Fibroblast of skin of right biceps (primary cell): ENCODE measurements around the gene ADCY3.

Source experiments
- DNase-seq: peaks from one replicate; pipeline ENCODE4 v3.0.0-alpha.2; 2013

Gene ADCY3

GRCh38 chr2:24827321-24828237 lies 92.5 kb downstream of the ADCY3 start:
- peak; percentile 81 for DNase-seq

GRCh38 chr2:24826773-24827145 lies 93.3 kb downstream of the ADCY3 start:
- no peak for DNase-seq

- DNase-seq, result peak; percentile 36
These were observed 93.9 kb downstream of the ADCY3 start for GRCh38 chr2:24825883-24826772.

DNA sequence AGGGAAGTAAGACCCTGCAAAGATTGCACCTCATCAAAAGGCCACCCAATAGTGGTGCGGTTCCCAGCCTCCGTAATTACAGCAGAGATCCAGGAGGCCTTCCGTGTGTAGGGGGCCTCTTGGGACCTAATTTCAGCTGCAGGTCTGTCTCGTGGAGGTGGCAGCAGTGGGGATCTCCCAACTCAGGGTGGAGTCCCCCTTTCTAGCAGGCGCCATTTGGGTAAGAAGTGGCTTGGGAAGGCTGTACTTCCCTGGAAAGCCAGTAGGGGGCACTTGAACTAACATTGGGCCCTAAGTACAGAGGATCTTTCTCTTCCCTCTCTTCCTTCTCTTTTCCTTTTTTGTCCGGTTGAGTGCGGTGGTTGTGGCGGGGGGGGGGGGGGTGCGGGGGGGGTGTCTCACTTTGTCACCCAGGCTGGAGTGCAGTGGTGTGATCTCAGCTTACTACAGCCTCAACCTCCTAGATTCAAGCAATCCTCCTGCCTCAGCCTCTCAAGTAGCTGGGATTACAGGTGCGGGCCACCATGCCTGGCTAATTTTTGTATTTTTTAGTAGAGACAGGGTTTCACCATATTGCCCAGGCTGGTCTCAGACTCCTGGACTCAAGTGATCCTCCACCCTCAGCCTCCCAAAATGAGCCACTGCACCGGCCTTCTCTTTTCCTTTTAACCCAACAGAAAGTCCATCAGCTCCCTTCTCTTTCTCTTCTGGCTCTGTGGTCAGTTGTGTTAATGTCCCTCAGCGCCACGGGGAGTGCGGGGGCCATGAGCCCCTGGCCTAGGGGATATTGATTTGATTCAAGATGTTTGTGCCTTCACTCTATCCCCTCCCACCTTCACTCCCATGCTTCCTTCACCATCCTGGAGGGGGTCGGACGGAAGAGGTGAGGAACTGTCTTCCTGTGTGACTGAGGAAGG lies 94.8 kb downstream of the ADCY3 start:
- no peak for DNase-seq

- no peak for DNase-seq
These were observed 95.9 kb downstream of the ADCY3 start for GRCh38 chr2:24824071-24824588.

- DNase-seq, result no peak
These were observed 97.9 kb downstream of the ADCY3 start for GRCh38 chr2:24822049-24822706.

- no peak for DNase-seq
These were observed 98.6 kb downstream of the ADCY3 start for GRCh38 chr2:24821433-24821891.

DNA sequence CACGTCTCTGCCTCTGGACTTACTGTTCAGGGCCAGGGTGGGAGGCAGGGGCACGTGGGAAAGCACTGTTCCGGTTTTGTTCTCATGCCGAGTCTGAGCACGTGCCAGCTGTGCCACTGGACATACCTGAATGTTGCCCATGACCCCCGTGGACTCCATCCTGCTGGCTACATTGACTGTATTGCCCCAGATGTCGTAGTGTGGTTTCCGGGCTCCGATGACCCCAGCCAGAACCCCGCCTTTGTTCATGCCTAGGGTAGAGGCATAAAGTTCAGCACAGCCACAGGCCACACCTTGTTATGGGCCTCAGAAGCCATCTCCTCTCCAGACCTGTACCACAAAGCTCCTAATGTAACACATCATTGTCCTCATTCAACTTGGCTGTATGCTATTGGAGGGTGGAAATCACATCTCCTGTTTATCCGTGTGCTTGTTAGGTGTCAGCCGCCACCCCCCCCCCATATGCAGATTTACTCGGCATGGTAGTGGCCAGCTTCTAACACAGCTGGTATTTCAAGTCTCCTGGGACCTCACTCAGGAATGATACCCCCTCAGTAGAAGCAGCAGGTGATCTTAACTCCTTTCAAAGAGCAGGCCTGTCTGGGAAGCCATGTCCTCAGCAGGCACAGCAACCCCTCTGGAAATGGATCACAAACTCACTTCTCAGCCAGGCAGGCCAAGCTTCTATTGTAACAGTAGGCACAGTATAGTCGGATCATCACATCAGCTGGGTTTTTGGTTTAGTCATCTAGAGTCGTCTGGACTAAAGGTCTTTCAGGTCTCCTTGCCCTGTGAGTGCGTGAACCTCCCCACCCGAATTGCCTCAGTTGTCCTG lies 99.2 kb downstream of the ADCY3 start:
- DNase-seq, result no peak

GRCh38 chr2:24820175-24820513 lies 99.9 kb downstream of the ADCY3 start:
- DNase-seq, result no peak

- DNase-seq, result no peak
These were observed 100.4 kb downstream of the ADCY3 start for GRCh38 chr2:24819442-24820174.

GRCh38 chr2:24818721-24819167 lies 101.3 kb downstream of the ADCY3 start:
- DNase-seq, result no peak

DNA sequence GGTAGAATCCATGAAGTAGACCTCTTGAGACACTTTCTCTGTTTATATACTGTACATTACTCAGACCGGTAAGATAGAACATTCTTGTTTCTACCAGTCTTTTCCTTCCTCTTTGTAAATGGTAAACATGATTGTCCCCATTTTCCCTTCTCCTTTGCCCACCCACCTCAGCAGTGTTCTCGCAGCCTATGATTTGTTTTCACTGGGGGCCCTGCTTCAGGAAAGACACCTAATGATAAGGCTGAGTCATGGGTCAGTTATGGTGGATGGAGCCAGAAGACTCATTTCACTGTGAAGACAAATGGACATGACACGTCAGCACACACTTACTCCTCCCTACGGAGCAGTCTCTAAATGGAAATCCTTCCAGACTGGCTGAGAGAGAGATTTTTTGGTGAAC lies 103.2 kb downstream of the ADCY3 start:
- peak; percentile 90 for DNase-seq

DNA sequence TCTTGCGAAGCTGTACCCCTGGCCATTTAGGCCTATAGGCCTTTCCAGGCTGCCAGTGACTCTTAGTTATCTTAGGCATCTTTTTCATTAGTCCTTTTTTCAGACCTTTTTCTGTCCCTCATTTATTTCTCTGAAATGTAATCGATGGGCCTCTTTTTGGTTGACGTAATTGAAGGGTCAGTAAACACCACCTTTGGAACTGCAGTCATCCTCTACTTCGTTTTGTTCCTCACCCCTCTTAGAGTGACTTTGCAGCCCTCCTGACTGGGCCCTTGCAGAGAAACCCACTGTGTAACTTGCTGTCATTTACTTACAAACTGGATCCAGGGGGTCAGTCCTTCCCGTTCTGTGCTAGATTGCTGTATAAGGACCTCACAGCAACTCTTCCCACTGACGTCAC lies 103.6 kb downstream of the ADCY3 start:
- no peak for DNase-seq

GRCh38 chr2:24815171-24815570 lies 104.9 kb downstream of the ADCY3 start:
- no peak for DNase-seq

DNA sequence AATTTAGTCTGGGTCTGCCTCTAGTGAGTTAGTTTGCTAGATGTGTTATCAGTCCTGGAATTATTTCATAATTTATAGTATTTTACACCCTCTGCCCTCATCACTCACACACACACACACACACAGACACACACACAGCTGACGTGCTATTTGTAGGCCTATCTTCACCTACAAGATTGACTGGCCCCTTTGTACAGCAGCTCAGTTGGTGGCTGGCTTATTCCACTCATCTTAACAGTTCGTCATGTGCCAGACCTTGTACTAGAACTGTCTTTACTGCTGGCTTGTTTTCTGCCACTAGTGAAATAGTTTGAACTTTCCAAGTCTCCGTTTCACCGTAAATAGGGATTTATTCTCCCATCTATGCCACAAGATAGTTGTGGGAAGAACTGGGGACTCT lies 105.5 kb downstream of the ADCY3 start:
- DNase-seq, result no peak

- DNase-seq, result no peak
These were observed 106.3 kb downstream of the ADCY3 start for GRCh38 chr2:24813691-24814137.

GRCh38 chr2:24809316-24810007 lies 110.6 kb downstream of the ADCY3 start:
- no peak for DNase-seq

- no peak for DNase-seq
These were observed 113.4 kb downstream of the ADCY3 start for GRCh38 chr2:24806661-24807036.
